Activated CD4-positive, alpha-beta T cell treated with anti-CD3 and anti-CD28 coated beads, Interleukin-2, amount 10 ng/mL, durations not matched to agents 7 days and 5 days (primary cell): ENCODE results near the gene CLMP. TPM values are rescaled to one million over a fixed set of nuclear protein-coding genes. Genes with fewer than 3 reads are reported as not detected.

Experiments used
- total RNA-seq, 2 experiments: library from RNA; stranded (reverse); gene quantifications; one replicate each; pipeline ENCODE4 v1.2.3, GENCODE V29; 2021

The CLMP gene
- total RNA-seq, 2 experiments from 2014 or later: 0.15 to 0.23 TPM

Other genes with a start within 250 kb of the CLMP start
- not detected for gene BSX, start 213.4 kb downstream of the CLMP start, total RNA-seq
- gene HSPA8, start 133.1 kb downstream of the CLMP start, total RNA-seq: 1,000 to 10,000 TPM; 2,083 to 2,541 TPM
- gene GRAMD1B, start 235.0 kb upstream of the CLMP start, total RNA-seq: 10 to 100 TPM; 35.3 to 36.3 TPM